Stromal cell of bone marrow (primary cell): Measurements from ENCODE around the gene PNRC2.
"Not testable (repeated sequence)": the region's sequence is repeated elsewhere in the genome, so short reads cannot be mapped to it uniquely, and the experiment has no call there.

ENCODE experiments used
- DNase-seq: peaks from one replicate; pipeline ENCODE4 v3.0.0-alpha.2; 2012; ENCODE audit warnings: low read depth

Gene PNRC2

GRCh38 chr1:23992011-23992410 lies 32.4 kb downstream of the PNRC2 start:
- not testable (repeated sequence) for DNase-seq

- DNase-seq, result no peak
Measured at GRCh38 chr1:23995431-23995837, 35.8 kb downstream of the PNRC2 start.

GRCh38 chr1:23996700-23997229 lies 37.1 kb downstream of the PNRC2 start:
- no peak for DNase-seq

GRCh38 chr1:23997812-23998211 lies 38.2 kb downstream of the PNRC2 start:
- DNase-seq, result no peak

- DNase-seq, result no peak
Measured at GRCh38 chr1:23999156-23999671, 39.6 kb downstream of the PNRC2 start.

GRCh38 chr1:24002695-24003094 lies 43.1 kb downstream of the PNRC2 start:
- DNase-seq, result no peak

- DNase-seq, result no peak
Measured at GRCh38 chr1:24003331-24003972, 43.8 kb downstream of the PNRC2 start.

GRCh38 chr1:24004132-24004531 lies 44.5 kb downstream of the PNRC2 start:
- DNase-seq, result no peak

GRCh38 chr1:24005163-24005562 lies 45.5 kb downstream of the PNRC2 start:
- no peak for DNase-seq

GRCh38 chr1:24007079-24007478 lies 47.5 kb downstream of the PNRC2 start:
- no peak for DNase-seq

GRCh38 chr1:24008574-24009184 lies 49.1 kb downstream of the PNRC2 start:
- DNase-seq, result not testable (repeated sequence)

- no peak for DNase-seq
Measured at GRCh38 chr1:24009406-24009805, 49.8 kb downstream of the PNRC2 start.

GRCh38 chr1:24010650-24011049 lies 51.0 kb downstream of the PNRC2 start:
- DNase-seq, result no peak

GRCh38 chr1:24012878-24013277 lies 53.2 kb downstream of the PNRC2 start:
- not testable (repeated sequence) for DNase-seq
